ENCODE data around the gene UNC119. TPM values are rescaled to one million over a fixed set of nuclear protein-coding genes. Genes with fewer than 3 reads are reported as not detected.
"Not testable (repeated sequence)": the region's sequence is repeated elsewhere in the genome, so short reads cannot be mapped to it uniquely, and the experiment has no call there.

The UNC119 gene
- total RNA-seq, 1 donor from 2014 or later, result 47.2 TPM

GRCh38 chr17:28576758-28577465 lies 24.5 kb upstream of the UNC119 start, which contains the start of gene ALDOC:
Gene ALDOC (minus strand): TSS chr17:28576895. CDS start chr17:28575532, 1,363 bp downstream.
- H3K36me3 Mint-ChIP-seq (ENCODE audit: low read depth, unreplicated experiment), result peaks cover 19% of the 10 kb centered on the region
- H3K4me1 Mint-ChIP-seq (ENCODE audit: unreplicated experiment), result peaks cover 7% of the 10 kb centered on the region
- no peak within 1 kb of the TSS for H3K27ac Mint-ChIP-seq (ENCODE audit: unreplicated experiment)
- peak; percentile 87 for DNase-seq (ENCODE audit: low spot score)
- TF ChIP-seq CTCF (IDR thresholded peaks at IDR 0.05; ENCODE audit: unreplicated experiment), result no peak
- H3K9me3 Mint-ChIP-seq (ENCODE audit: unreplicated experiment), result no peaks in the 10 kb centered on the region
- H3K4me3 Mint-ChIP-seq (ENCODE audit: unreplicated experiment), result peak within 1 kb of the TSS; percentile 76
- peaks cover 10% of the 10 kb centered on the region for H3K27me3 Mint-ChIP-seq (ENCODE audit: unreplicated experiment)

GRCh38 chr17:28576016-28576415 lies 23.6 kb upstream of the UNC119 start:
- Mint-ChIP-seq H3K4me3 (ENCODE audit: unreplicated experiment) (peak overlapping the region; percentile 76), H3K36me3 (ENCODE audit: low read depth, unreplicated experiment) (peaks cover 19% of the 10 kb centered on the region)
- H3K27me3 Mint-ChIP-seq (ENCODE audit: unreplicated experiment); DNase-seq (ENCODE audit: low spot score); H3K4me1 Mint-ChIP-seq (ENCODE audit: unreplicated experiment); H3K9me3 Mint-ChIP-seq (ENCODE audit: unreplicated experiment); H3K27ac Mint-ChIP-seq (ENCODE audit: unreplicated experiment): not testable (repeated sequence)

- no peak for DNase-seq (ENCODE audit: low spot score)
- Mint-ChIP-seq H3K27me3 (ENCODE audit: unreplicated experiment) (peaks cover 8% of the 10 kb centered on the region), H3K27ac (ENCODE audit: unreplicated experiment) (no peak overlapping the region), H3K4me1 (ENCODE audit: unreplicated experiment) (peaks cover 11% of the 10 kb centered on the region), H3K9me3 (ENCODE audit: unreplicated experiment) (no peaks in the 10 kb centered on the region), H3K4me3 (ENCODE audit: unreplicated experiment) (no peak overlapping the region), H3K36me3 (ENCODE audit: low read depth, unreplicated experiment) (peaks cover 15% of the 10 kb centered on the region)
- no peak for TF ChIP-seq CTCF (IDR thresholded peaks at IDR 0.05; ENCODE audit: unreplicated experiment)
Measured at GRCh38 chr17:28575126-28575795, 22.8 kb upstream of the UNC119 start.

GRCh38 chr17:28574526-28574925 lies 22.1 kb upstream of the UNC119 start:
- no peak for DNase-seq (ENCODE audit: low spot score)
- peaks cover 11% of the 10 kb centered on the region for H3K36me3 Mint-ChIP-seq (ENCODE audit: low read depth, unreplicated experiment)
- peaks cover 11% of the 10 kb centered on the region for H3K4me1 Mint-ChIP-seq (ENCODE audit: unreplicated experiment)
- peaks cover 8% of the 10 kb centered on the region for H3K27me3 Mint-ChIP-seq (ENCODE audit: unreplicated experiment)
- TF ChIP-seq CTCF (IDR thresholded peaks at IDR 0.05; ENCODE audit: unreplicated experiment), result no peak
- H3K4me3 Mint-ChIP-seq (ENCODE audit: unreplicated experiment), result no peak overlapping the region
- H3K27ac Mint-ChIP-seq (ENCODE audit: unreplicated experiment), result no peak overlapping the region
- H3K9me3 Mint-ChIP-seq (ENCODE audit: unreplicated experiment), result no peaks in the 10 kb centered on the region

GRCh38 chr17:28573966-28574480 lies 21.6 kb upstream of the UNC119 start:
- peaks cover 8% of the 10 kb centered on the region for H3K27me3 Mint-ChIP-seq (ENCODE audit: unreplicated experiment)
- H3K9me3 Mint-ChIP-seq (ENCODE audit: unreplicated experiment), result no peaks in the 10 kb centered on the region
- no peak overlapping the region for H3K27ac Mint-ChIP-seq (ENCODE audit: unreplicated experiment)
- no peak overlapping the region for H3K4me3 Mint-ChIP-seq (ENCODE audit: unreplicated experiment)
- DNase-seq (ENCODE audit: low spot score), result no peak
- H3K36me3 Mint-ChIP-seq (ENCODE audit: low read depth, unreplicated experiment), result peaks cover 11% of the 10 kb centered on the region
- peaks cover 11% of the 10 kb centered on the region for H3K4me1 Mint-ChIP-seq (ENCODE audit: unreplicated experiment)
- no peak for TF ChIP-seq CTCF (IDR thresholded peaks at IDR 0.05; ENCODE audit: unreplicated experiment)

Measured in endothelial cell (in vitro differentiated cells).